Measurements from ENCODE around the gene USP7.
A peak's percentile ranks its signal among the peaks of the same experiment; 100 is the strongest.

The USP7 gene

DNA sequence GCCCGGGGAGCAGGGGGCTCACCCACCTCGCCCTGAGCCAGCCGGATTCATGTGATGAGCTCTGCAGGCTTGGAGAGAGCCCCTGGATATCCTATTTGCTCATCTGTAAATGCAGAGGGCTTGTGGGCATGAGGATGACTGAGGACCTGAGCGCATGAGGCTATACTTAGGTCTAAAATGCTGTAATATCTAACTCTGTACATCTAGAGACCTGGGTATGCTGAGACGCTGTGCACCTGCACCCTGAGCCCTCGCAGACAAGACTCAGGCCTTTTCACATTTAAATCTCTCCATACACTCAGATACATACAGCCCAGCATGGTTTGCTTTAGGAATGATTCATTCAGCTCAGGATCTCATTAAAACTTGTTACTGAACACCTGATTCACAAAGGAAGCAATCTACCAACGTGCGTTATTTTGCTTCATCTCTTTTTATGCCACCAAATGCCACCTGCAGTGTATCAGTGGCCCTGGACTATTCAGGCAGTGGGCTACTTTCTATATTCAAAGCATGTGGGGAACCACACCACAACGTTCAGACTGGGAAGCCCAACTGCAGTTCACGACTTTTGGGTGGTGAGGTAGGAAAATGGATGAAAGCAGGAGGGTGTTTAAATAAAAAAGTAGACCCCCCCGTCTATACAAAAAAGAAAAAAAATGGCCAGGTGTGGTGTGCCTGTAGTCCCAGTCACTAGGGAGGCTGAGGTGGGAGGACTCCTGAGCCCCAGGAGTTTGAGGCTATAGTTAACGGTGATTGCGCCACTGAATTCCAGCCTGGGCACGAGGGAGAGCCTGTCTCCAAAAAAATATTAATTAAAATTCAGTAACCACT lies 12.0 kb downstream of the USP7 start:
- no peak for DNase-seq (ENCODE audit: low spot score)

DNA sequence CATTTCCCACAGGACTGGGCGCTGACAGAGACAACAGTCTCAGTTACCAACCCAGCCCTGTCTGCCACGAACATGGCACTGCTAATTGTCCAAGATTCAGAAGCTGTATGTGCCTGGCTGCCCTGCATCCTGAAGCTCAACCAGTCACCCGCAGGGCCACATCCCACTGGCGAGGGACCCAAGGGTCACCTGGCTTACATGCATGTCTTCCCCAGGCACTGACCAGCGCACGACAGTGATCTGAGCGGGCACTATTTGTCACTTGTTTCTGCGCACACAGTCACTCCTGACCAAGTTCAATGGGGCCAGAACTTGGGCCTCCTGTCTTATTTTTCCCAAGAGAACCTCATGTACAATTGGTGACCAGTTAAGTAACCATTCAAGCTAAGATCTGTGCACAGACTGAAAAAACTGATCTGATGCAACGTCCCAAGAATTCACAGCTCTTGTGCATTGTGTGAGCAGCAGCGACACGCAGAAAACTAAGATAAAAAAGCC lies 13.1 kb downstream of the USP7 start:
- DNase-seq (ENCODE audit: low spot score), result no peak

DNA sequence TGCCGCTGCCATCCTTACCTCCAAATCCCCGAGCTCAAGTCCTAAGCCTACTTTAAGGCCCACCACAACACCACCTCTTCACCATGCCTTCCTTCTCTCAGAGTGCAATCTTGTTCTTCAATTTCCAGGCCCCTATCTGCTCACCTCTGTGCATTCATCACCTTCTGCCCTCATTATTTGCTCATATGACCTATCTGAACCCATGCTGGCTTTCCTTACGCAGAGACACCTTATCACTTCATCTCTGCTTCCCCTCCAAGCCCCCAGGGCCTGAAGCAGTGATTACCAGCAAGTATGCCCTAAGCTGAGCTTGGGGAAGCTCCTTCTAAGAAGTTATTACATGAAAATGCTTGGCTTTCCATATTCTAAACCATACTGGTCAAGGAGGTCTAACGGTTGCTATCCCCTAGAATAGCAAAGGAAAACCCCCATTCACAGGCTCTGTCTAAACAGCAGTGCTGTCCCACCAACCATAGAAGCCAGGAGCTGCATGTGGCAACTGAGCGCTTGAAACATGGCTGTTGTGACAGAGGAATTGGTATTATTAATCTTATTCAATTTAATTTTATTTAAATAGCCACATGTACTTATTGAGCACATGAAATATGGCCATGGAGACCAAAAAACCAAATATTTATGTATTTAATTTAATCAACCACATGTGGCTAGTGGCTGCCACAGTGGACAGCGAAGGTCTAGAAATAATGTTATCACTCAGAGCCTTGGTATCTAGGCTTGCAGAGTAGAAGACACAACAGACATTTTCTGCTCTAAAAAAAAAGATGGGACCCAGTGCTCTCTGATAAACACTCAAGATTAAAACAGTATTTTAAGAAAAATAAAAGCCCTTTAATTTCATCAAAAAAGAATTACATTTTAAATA lies 13.9 kb downstream of the USP7 start:
- no peak for DNase-seq (ENCODE audit: low spot score)

DNA sequence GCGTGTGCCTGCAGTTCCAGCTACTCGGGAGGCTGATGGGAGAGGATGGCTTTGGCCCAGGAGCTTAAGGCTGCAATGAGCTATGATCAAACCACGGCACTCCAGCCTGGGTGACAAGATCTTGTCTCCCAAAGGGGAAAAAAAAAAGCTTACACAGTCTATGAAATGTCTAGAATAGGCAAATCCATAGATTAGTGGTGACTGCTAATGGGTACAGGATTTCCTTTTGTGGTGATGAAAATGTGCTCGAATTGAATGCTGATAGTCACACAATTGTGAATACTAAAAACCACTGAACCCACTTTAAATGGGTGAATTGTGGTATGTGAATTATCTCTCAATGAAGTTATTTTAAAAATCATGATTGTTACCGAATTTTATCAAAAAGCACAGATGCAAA lies 14.9 kb downstream of the USP7 start:
- no peak for DNase-seq (ENCODE audit: low spot score)

DNA sequence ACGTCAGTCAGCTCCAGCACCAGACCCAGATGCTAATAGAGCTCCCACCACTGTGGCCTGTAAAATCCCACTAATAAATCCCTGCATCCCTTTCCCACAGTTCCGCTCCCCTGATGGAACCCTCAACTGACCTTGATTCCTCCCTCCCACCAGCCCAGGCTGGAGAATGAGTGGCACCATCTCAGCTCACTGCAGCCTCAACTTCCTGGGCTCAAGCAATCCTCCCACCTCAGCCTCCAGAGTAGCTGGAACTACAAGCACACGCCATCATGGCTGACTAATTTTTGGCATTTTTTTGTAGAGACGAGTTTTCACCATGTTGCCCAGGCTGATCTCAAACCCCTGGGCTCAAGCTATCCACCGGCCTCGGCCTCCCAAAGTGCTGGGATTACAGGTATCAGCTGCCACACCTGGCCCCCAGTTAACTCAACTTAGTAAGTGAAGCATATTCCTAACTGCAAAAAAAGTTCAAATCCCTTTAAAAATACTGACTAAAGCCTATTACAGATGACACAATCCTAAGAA lies 15.6 kb downstream of the USP7 start:
- DNase-seq (ENCODE audit: low spot score), result no peak

DNA sequence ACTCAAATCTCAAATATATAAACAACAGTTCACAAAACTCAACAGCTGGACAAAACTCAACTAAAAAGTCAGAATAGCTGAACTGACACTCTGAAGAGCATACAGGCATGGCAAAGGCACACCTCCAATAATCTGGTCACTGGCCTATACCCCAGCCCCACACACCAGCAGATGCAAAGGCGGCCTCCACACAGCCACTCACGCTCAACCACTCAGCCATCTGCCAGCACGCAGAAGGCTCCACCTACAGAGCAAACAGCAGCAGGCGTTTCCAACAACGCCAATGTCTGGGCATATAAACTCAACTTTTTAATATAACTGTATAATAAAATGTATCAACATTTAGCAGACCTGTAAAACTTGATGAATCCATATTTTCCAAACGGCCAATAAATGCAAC lies 17.2 kb downstream of the USP7 start:
- DNase-seq (ENCODE audit: low spot score), result no peak

DNA sequence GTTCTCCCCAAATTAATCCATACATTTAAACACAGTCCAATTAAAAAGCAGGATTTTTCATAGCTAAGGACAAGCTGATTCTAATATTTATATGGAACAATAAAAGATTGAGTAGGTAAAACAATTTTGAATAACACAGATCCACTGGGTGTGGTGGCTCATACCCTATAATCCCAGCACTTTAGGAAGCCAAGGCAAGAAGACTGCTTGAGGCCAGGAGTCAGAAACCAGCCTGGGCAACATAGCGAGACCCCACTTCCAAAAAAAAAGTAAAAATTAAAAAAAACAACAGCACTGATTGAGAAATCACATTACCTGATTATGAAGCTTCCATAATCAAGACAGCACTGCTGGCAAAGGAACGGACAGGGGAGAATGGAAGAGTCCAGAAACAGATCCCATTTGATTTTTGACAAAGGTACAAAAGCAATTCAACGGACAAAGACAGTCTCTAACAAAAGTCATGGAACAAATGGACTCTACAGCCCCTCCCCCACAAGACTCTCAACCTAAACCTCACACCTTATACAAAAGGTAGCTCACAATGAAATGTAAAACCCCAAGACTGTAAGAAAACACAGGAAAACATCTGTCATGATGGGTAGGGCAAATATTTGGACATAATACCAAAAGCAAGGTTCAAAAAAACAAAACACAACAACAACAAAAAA lies 17.9 kb downstream of the USP7 start:
- DNase-seq (ENCODE audit: low spot score), result no peak

DNA sequence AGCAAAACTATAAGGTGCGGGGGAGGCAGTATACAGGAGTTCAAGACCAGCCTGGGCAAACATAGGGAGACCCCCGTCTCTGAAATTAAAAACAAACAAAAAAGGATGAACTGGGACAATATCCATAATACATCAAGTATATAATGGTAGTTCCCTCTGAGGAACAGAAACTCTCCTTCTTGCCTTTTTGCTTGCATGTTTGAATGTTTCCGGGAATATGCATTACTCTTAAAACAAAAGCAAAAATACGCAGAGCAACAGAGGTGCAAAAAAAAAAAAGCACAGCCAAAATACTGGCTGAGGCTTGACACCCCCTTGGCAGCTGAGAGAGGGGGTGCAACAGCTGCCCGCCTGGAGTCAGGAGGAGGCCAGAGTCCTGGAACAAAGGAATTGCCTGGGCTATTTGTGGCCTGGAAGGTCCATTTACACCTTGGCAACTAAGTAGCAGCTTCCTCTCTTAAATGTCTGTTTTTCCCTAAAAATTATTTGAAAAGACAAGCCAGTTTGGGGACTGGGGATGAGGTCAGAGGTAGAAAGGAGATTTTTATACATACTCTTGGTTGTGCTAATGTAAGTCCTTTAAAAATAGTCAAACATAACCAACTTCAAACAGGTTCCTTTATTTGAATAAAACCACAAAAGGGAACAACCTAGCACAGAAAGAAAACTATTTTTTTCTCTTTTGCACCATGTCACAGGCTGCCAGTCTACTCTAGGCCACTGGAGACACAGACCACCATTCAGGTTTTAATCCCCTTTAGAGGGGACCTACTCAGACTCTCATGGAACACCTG lies 19.5 kb downstream of the USP7 start:
- DNase-seq (ENCODE audit: low spot score), result no peak

DNA sequence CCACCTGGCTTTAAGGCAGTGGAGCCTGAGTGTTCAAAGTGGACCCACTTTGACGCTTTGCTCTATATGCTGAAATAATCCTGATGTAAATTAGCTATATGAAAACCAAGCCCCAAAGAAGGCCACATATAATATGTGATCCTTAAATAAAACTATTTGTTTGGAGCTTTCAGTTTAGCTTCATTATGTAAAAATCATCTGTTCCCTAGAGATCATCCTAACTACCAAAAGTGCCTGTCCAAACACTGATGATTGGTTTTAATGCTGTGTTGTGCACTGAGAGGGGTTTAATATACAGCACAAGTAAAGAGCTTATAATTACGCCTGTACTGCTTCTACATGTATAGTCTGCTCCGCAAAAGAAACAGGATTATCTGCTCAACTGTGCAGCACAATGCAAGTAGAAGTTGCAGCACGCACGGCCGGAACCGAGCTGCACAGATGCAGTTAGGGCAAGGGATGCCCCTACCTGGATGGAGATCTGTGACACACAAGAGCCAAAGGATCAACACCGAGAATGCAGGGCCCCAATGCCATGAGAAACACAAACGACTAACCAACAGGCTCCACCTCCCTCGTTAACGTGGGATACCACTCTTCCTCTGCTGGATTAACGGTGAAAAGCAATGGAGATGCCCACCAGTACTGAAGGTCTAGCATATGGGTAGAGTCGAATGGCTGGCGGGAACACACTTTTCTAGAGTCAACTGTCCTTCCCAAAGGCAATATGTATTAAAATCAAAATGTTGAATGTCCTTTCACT lies 20.5 kb downstream of the USP7 start:
- no peak for DNase-seq (ENCODE audit: low spot score)

DNA sequence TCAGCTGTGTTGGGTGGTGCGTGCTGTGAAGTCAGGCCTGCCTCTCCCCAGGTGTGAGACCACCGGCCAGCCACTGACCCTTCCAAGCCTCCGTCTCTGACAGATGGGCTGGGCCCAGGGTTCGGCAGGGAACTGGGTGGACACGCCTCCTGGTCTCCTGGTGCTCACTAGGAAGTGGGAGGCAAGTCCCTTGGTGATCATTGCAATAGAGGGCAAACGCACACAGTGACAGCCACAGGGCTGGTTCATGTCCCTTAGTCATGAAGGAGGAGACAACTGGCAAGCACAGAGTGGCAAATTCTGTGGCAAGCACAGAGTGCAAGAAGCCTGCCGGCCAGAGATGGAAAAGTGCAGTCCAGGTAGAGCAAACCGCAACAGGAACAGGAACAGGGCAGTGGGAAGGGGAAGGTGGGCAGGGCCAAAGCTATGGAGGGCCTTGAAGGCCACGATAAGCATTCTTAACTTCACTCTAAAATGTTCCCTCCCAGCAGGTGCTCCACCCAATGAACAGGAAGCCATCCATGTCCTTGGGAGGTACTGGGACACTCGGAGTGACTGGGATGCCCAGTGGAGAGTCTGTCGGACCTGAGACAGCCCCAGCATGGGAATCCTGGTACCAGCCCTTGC lies 21.9 kb downstream of the USP7 start:
- no peak for DNase-seq (ENCODE audit: low spot score)

DNA sequence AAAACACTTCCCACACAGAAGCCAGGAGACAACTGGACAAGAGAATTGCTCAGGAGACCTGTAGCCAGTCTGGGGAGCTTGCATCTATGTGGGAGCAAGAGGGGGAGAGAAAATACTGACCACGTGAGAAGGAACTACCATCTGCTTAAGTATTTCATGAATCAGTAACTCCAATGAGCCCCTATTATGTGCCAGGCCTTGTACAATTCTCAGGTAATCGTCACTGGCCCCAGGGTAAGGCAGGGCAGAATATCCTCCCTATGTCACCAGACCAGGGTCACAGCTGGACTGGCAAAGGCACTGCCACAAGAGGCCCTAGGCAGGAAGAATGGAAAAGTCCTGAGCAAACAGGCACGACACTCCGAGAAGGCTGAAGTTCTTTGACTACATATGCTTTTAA lies 25.9 kb downstream of the USP7 start:
- DNase-seq (ENCODE audit: low spot score), result no peak

DNA sequence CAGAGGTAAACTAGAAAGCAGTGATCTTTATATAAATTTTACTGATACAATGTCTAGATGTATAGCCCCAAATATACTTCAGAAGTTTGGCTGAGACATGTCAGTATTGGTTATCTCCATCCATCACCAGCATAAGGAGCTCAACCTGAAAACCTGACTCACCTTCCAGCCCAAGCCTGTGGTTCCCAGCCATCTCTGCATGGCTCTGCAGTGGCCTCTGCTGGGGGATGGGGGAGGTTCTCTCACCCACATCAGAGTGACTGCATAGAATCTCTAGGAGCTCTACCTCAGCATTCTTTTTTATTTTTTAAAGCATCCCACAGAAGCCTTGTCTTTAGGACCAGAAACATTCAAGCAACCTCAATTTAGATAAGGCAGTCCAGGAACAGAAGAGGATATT lies 27.3 kb downstream of the USP7 start:
- DNase-seq (ENCODE audit: low spot score), result peak; percentile 68

DNA sequence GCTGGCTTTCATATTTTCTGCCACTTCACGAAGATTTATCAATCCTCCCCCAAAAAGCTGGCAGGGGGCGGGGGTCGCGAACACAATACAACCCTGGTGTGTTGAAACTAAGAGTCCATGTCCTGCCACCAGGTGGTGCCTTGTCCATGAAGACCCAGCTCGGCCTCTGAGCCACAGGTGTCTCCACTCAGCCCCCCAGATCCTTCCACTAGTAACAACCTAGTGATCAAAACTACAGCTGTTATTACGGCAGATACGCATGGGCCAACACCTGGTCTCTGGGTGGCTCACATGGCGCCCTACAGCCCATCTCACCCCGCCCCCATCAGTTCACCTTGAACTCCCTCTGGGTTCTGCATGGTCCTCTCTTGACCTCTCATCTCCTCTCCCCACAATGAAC lies 27.7 kb downstream of the USP7 start:
- DNase-seq (ENCODE audit: low spot score), result no peak

DNA sequence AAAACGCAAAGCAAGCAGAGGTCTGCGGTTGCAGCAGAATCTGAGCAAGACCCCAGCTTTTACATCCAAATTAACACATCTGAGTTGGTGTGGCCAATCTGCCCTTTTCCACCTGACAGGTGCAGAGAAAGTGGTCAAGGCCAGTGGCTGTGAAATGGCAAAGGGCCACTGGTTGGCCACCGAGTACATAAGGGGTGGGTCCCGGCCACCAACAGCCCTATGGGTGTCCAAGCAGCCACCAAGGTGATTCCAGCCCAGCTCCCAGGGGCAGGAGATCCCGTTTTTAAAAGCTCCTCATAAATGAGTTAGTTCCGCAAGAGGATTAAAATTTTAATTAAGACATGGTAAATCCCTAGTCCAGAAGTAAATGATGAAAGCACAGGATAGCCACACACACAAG lies 29.1 kb downstream of the USP7 start:
- no peak for DNase-seq (ENCODE audit: low spot score)

DNA sequence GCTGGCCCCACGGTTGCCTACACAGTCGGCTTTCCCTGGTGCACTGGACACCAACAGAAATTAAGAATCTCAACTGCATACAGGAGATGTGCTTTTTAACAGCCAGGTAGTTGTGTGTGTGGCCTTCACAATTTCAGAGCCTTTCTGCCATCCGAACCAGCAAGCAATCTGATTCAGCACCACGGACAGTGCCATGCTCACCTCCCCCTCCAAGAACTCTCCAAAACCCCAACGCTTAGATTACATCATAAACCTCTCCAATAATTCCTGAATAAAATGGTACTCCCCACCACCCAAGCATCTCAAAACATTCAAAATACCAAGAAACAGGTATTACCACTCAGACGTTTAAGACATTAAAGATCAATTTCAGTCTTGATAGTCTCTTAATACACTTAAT lies 31.8 kb downstream of the USP7 start:
- no peak for DNase-seq (ENCODE audit: low spot score)

DNA sequence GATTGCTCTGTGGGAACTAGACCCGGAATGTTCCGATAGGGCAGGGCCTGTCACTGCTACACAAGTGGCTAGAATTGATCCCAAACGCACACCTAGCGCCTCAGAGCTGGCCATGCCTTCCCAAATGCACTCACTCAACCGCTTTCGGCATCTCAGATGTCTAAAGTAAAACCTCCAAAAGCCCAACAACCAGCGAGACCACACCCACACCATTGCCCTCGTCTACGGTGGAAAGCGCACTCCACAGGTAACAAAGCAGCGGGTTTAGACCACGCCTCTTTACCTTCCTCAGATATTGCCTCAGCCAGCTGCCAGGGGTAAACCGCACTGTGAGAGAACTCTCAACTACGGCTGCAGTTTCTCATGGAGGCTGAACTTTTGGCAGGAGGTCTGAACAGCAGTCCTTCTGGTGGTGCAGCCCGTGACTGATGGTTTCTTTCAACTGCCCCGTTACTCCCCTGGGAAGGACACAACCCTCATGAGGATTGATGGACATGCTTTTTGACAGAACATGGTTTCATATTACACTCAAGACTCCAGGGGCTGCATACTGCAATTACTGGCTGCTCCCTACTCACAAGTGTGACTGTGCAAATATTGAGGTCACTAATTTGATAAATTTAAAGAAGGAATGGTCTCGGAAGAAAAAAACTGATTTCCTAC lies 34.5 kb downstream of the USP7 start:
- no peak for DNase-seq (ENCODE audit: low spot score)

DNA sequence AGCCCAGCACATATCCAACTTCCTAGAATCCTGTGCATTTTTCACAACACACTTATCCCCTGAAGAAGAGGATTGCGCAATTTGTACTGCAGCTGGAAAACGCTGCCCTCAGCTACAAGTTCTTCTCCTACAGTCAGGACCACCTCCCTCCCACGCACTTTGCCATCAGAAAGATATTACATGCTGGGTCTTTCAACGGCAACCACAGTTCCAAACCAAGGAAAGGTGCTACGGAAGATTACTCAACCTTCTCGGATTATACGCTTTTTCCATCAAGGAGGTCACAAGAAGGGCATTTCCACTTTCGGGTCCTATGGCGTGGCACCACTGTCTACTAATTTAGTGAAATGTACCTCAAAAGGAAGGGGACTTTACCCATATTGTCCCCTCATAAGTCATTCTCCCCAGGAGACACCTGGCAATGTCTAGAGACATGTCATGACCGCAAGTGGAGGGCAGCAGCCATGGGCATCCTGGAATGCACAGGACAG lies 35.2 kb downstream of the USP7 start:
- no peak for DNase-seq (ENCODE audit: low spot score)

DNA sequence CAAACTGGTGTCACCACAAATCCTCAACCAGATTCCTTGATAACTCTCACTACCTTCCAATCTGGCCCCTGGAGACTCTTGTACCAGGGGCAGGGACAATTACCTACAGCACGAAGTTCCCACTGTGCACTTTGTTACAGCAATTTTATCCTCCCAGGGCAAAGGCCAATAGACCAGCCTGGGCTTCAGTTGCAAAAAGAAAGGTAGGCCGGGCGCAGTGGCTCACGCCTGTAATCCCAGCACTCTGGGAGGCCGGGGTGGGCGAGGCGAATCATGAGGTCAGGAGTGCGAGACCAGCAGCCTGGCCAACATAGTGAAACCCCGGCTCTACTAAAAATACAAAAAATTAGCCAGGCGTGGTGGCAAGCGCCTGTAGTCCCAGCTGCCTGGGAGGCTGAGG lies 36.9 kb downstream of the USP7 start:
- no peak for DNase-seq (ENCODE audit: low spot score)

DNA sequence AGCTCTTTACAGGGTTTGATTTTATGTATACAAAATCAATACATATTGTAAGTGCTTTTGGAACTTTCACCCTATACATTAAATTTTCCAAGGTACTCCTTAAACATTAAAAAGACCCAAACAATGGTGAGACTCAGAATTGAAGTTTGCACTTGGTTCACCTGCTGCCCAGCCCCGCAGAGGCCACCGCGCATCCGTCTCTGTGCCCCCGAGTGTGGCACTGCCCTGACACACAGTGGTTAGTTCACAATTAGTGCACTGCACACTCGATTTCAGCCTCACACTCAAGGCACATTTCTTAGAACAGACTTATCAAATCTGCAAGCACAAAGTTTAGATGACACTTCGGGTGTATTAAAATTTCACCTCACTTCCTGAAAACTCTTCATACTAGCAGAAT lies 38.3 kb downstream of the USP7 start:
- DNase-seq (ENCODE audit: low spot score), result no peak

DNA sequence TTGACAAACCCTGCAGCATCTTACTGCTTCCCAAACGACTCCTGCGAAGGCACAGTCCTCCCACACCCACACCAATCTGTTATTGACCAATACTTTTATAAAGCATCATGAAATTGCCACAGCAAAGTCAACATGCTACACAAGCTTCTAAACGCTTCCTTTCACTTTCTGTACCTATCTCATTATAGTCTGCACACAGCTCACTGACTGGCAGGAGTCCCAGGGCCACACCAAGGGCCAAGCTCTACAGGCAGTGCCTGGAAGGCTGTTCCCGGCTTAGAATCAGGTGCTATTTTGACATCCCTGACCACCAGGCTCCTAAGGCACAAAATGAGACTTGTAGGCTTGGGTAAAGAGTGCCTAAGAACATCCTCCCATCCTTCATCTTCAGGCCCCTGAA lies 39.5 kb downstream of the USP7 start:
- DNase-seq (ENCODE audit: low spot score), result no peak
